ENCODE data around the gene SLC66A1. TPM values are rescaled to one million over a fixed set of nuclear protein-coding genes. Genes with fewer than 3 reads are reported as not detected.

The SLC66A1 gene
- total RNA-seq, 2 donors from 2014 or later, result 9.5 to 10.5 TPM

- no peaks in the 10 kb centered on the region for H3K27me3 Mint-ChIP-seq (ENCODE audit: low read depth)
- no peaks in the 10 kb centered on the region for H3K4me1 Mint-ChIP-seq (ENCODE audit: low read depth)
- DNase-seq (no peak), ATAC-seq (replicated peaks in 1 of 2) (no peak)
- no peaks in the 10 kb centered on the region for H3K9me3 Mint-ChIP-seq
- H3K4me3 Mint-ChIP-seq, result no peak overlapping the region
- H3K27ac Mint-ChIP-seq, result peak overlapping the region; percentile 38
- H3K36me3 Mint-ChIP-seq (ENCODE audit: insufficient read depth in 2 of 2), result peaks cover 1% of the 10 kb centered on the region in 2 donors
Observed at GRCh38 chr1:19323987-19324664, 12.0 kb downstream of the SLC66A1 start.

- Mint-ChIP-seq H3K4me3 (no peak overlapping the region), H3K27ac (no peak overlapping the region), H3K36me3 (ENCODE audit: insufficient read depth in 2 of 2) (peaks cover 1% of the 10 kb centered on the region in 2 donors), H3K4me1 (ENCODE audit: low read depth) (no peaks in the 10 kb centered on the region), H3K9me3 (no peaks in the 10 kb centered on the region), H3K27me3 (ENCODE audit: low read depth) (no peaks in the 10 kb centered on the region)
- ATAC-seq (replicated peaks in 1 of 2), result no peak
- DNase-seq, result no peak
Observed at GRCh38 chr1:19324665-19324990, 12.5 kb downstream of the SLC66A1 start.

- DNase-seq, result no peak
- H3K27ac Mint-ChIP-seq, result no peak overlapping the region
Observed at GRCh38 chr1:19325368-19325957, 13.3 kb downstream of the SLC66A1 start.

GRCh38 chr1:19325958-19326747, 14.0 kb downstream of the SLC66A1 start:
- H3K4me1 Mint-ChIP-seq (ENCODE audit: low read depth), result no peaks in the 10 kb centered on the region
- no peaks in the 10 kb centered on the region for H3K9me3 Mint-ChIP-seq
- H3K36me3 Mint-ChIP-seq (ENCODE audit: insufficient read depth in 2 of 2), result peaks cover 1% of the 10 kb centered on the region in 2 donors
- no peaks in the 10 kb centered on the region for H3K27me3 Mint-ChIP-seq (ENCODE audit: low read depth)
- no peak overlapping the region for H3K4me3 Mint-ChIP-seq
- DNase-seq, result no peak
- H3K27ac Mint-ChIP-seq, result no peak overlapping the region
- ATAC-seq (replicated peaks in 1 of 2), result no peak

More at GRCh38 chr1:19325368-19325957, 13.3 kb downstream of the SLC66A1 start:
- Mint-ChIP-seq H3K4me3 (no peak overlapping the region), H3K36me3 (ENCODE audit: insufficient read depth in 2 of 2) (peaks cover 1% of the 10 kb centered on the region in 2 donors), H3K27me3 (ENCODE audit: low read depth) (no peaks in the 10 kb centered on the region), H3K9me3 (no peaks in the 10 kb centered on the region), H3K4me1 (ENCODE audit: low read depth) (no peaks in the 10 kb centered on the region)
- no peak for ATAC-seq (replicated peaks in 1 of 2)

- Mint-ChIP-seq H3K4me1 (ENCODE audit: low read depth) (no peaks in the 10 kb centered on the region), H3K27ac (no peak overlapping the region), H3K36me3 (ENCODE audit: insufficient read depth in 2 of 2) (peaks cover 1% of the 10 kb centered on the region in 2 donors), H3K27me3 (ENCODE audit: low read depth) (no peaks in the 10 kb centered on the region), H3K9me3 (no peaks in the 10 kb centered on the region), H3K4me3 (no peak overlapping the region)
- ATAC-seq (replicated peaks in 1 of 2) (no peak), DNase-seq (no peak)
Observed at GRCh38 chr1:19326748-19327065, 14.6 kb downstream of the SLC66A1 start.

GRCh38 chr1:19327301-19327700, 15.2 kb downstream of the SLC66A1 start:
- DNase-seq (no peak), ATAC-seq (replicated peaks in 1 of 2) (no peak)
- H3K9me3 Mint-ChIP-seq, result no peaks in the 10 kb centered on the region
- H3K27me3 Mint-ChIP-seq (ENCODE audit: low read depth), result no peaks in the 10 kb centered on the region
- peak overlapping the region; percentile 16 for H3K27ac Mint-ChIP-seq
- H3K36me3 Mint-ChIP-seq (ENCODE audit: insufficient read depth in 2 of 2), result peaks cover 1% of the 10 kb centered on the region in 2 donors
- no peak overlapping the region for H3K4me3 Mint-ChIP-seq
- no peaks in the 10 kb centered on the region for H3K4me1 Mint-ChIP-seq (ENCODE audit: low read depth)

- ATAC-seq (replicated peaks in 1 of 2), result no peak
- peaks cover 1% of the 10 kb centered on the region in 2 donors for H3K36me3 Mint-ChIP-seq (ENCODE audit: insufficient read depth in 2 of 2)
- no peak overlapping the region for H3K4me3 Mint-ChIP-seq
- no peaks in the 10 kb centered on the region for H3K4me1 Mint-ChIP-seq (ENCODE audit: low read depth)
- peak overlapping the region; percentile 75 for H3K27ac Mint-ChIP-seq
- no peak for DNase-seq
- H3K27me3 Mint-ChIP-seq (ENCODE audit: low read depth), result no peaks in the 10 kb centered on the region
- H3K9me3 Mint-ChIP-seq, result no peaks in the 10 kb centered on the region
Observed at GRCh38 chr1:19327736-19328135, 15.6 kb downstream of the SLC66A1 start.

GRCh38 chr1:19328486-19328885, 16.4 kb downstream of the SLC66A1 start:
- ATAC-seq (replicated peaks in 1 of 2), result no peak
- Mint-ChIP-seq H3K4me1 (ENCODE audit: low read depth) (no peaks in the 10 kb centered on the region), H3K27me3 (ENCODE audit: low read depth) (no peaks in the 10 kb centered on the region), H3K9me3 (no peaks in the 10 kb centered on the region), H3K36me3 (ENCODE audit: insufficient read depth in 2 of 2) (peaks cover 1% of the 10 kb centered on the region in 2 donors), H3K4me3 (no peak overlapping the region), H3K27ac (no peak overlapping the region)
- no peak for DNase-seq

- H3K36me3 Mint-ChIP-seq (ENCODE audit: insufficient read depth in 2 of 2), result peaks cover 0 to 1% of the 10 kb centered on the region in 2 donors
- DNase-seq, result no peak
- H3K4me1 Mint-ChIP-seq (ENCODE audit: low read depth), result peaks cover 4% of the 10 kb centered on the region
- no peak for ATAC-seq (replicated peaks in 1 of 2)
- no peaks in the 10 kb centered on the region for H3K9me3 Mint-ChIP-seq
- H3K27ac Mint-ChIP-seq, result no peak overlapping the region
- no peaks in the 10 kb centered on the region for H3K27me3 Mint-ChIP-seq (ENCODE audit: low read depth)
- no peak overlapping the region for H3K4me3 Mint-ChIP-seq
Observed at GRCh38 chr1:19329188-19329587, 17.1 kb downstream of the SLC66A1 start.

- Mint-ChIP-seq H3K27ac (peak overlapping the region; percentile 36), H3K4me3 (no peak overlapping the region), H3K9me3 (no peaks in the 10 kb centered on the region), H3K27me3 (ENCODE audit: low read depth) (no peaks in the 10 kb centered on the region), H3K36me3 (ENCODE audit: insufficient read depth in 2 of 2) (peaks cover 0 to under 1% of the 10 kb centered on the region in 2 donors), H3K4me1 (ENCODE audit: low read depth) (peaks cover 9% of the 10 kb centered on the region)
- no peak for DNase-seq
- ATAC-seq (replicated peaks in 1 of 2), result no peak
Observed at GRCh38 chr1:19329611-19330010, 17.5 kb downstream of the SLC66A1 start.

- no peaks in the 10 kb centered on the region for H3K36me3 Mint-ChIP-seq (ENCODE audit: insufficient read depth in 2 of 2)
- H3K27me3 Mint-ChIP-seq (ENCODE audit: low read depth), result no peaks in the 10 kb centered on the region
- no peak overlapping the region for H3K4me3 Mint-ChIP-seq
- ATAC-seq (replicated peaks in 1 of 2), result no peak
- no peaks in the 10 kb centered on the region for H3K9me3 Mint-ChIP-seq
- H3K4me1 Mint-ChIP-seq (ENCODE audit: low read depth), result peaks cover 15% of the 10 kb centered on the region
- H3K27ac Mint-ChIP-seq, result no peak overlapping the region
- DNase-seq, result no peak
Observed at GRCh38 chr1:19330449-19331135, 18.5 kb downstream of the SLC66A1 start.

- H3K4me1 Mint-ChIP-seq (ENCODE audit: low read depth), result peaks cover 22% of the 10 kb centered on the region
- no peaks in the 10 kb centered on the region for H3K27me3 Mint-ChIP-seq (ENCODE audit: low read depth)
- ATAC-seq (replicated peaks in 1 of 2) (no peak), DNase-seq (no peak)
- H3K9me3 Mint-ChIP-seq, result no peaks in the 10 kb centered on the region
- no peak overlapping the region for H3K27ac Mint-ChIP-seq
- no peaks in the 10 kb centered on the region for H3K36me3 Mint-ChIP-seq (ENCODE audit: insufficient read depth in 2 of 2)
- no peak overlapping the region for H3K4me3 Mint-ChIP-seq
Observed at GRCh38 chr1:19331262-19331878, 19.2 kb downstream of the SLC66A1 start.

- Mint-ChIP-seq H3K4me1 (ENCODE audit: low read depth) (peaks cover 37% of the 10 kb centered on the region), H3K4me3 (no peak overlapping the region), H3K27ac (no peak overlapping the region), H3K9me3 (no peaks in the 10 kb centered on the region), H3K36me3 (ENCODE audit: insufficient read depth in 2 of 2) (no peaks in the 10 kb centered on the region), H3K27me3 (ENCODE audit: low read depth) (no peaks in the 10 kb centered on the region)
- ATAC-seq (replicated peaks in 1 of 2), result no peak
- no peak for DNase-seq
Observed at GRCh38 chr1:19332832-19333231, 20.7 kb downstream of the SLC66A1 start.
